Right lobe of liver (tissue), 4 donors: ENCODE results near the gene MAPK8IP3.

Source experiments
- POLR2A ChIP-seq: fragments of 450-650 bp; IDR thresholded peaks from one replicate; pipeline ENCODE4 v1.6.1; 2017; ENCODE audit warnings: antibody characterized with exemption, mild to moderate bottlenecking
- TF ChIP-seq, protein P1 (sequence below), 4 donors: fragments of 200-600 bp in 3 of 4; fragments of 450-650 bp in 1 of 4; IDR thresholded peaks; one replicate each; pipeline versions ENCODE4 v1.5.1 to v1.8.0; 2016 to 2022; ENCODE audit warnings: antibody characterized with exemption in 4 of 4, mild to moderate bottlenecking in 2 of 4
- donor health status: DM: no; HTN: no; CAD: no.
- donor health status: DM: no; HTN: no; CAD: no.
- donor health status: DM: no; HTN: yes; CAD: no.

DNA sequence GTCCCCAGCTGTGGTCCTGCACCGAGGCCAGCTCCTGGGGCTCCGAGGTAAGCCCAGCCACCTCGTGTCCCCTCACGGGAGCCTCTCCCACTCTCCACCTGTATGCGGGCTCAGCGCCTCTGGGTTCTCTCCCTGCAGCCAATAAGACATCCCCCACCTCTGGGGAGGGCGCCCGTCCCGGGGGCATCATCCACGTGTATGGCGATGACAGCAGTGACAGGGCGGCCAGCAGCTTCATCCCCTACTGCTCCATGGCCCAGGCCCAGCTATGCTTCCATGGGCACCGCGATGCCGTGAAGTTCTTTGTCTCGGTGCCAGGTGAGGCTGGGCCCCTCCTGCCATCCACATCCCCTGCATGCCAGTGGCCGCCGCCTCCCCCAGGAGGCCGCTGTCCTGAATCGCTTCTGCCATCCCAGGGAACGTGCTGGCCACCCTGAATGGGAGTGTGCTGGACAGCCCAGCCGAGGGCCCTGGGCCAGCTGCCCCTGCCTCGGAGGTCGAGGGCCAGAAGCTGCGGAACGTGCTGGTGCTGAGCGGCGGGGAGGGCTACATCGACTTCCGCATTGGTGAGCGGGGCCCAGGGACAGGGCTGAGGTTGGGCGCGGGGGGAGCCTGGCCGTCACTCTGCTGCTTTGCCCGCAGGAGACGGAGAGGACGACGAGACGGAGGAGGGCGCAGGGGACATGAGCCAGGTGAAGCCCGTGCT is 62.2 kb downstream of the MAPK8IP3 start:
- TF ChIP-seq POLR2A: no peak
- TF ChIP-seq, protein P1, sequence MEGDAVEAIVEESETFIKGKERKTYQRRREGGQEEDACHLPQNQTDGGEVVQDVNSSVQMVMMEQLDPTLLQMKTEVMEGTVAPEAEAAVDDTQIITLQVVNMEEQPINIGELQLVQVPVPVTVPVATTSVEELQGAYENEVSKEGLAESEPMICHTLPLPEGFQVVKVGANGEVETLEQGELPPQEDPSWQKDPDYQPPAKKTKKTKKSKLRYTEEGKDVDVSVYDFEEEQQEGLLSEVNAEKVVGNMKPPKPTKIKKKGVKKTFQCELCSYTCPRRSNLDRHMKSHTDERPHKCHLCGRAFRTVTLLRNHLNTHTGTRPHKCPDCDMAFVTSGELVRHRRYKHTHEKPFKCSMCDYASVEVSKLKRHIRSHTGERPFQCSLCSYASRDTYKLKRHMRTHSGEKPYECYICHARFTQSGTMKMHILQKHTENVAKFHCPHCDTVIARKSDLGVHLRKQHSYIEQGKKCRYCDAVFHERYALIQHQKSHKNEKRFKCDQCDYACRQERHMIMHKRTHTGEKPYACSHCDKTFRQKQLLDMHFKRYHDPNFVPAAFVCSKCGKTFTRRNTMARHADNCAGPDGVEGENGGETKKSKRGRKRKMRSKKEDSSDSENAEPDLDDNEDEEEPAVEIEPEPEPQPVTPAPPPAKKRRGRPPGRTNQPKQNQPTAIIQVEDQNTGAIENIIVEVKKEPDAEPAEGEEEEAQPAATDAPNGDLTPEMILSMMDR (IDR thresholded peaks at IDR 0.05): no peak
